Activated CD4-positive, alpha-beta T cell treated with anti-CD3 and anti-CD28 coated beads, Interleukin-2, amount 50 U/mL, for 4 hours (primary cell): ENCODE results near the gene PVRIG.
"Not testable (repeated sequence)": the region's sequence is repeated elsewhere in the genome, so short reads cannot be mapped to it uniquely, and the experiment has no call there.

Source experiments
- DNase-seq, 2 experiments: peaks; one replicate each; pipeline ENCODE4 v3.0.0-alpha.2; 2020

The PVRIG gene

DNA sequence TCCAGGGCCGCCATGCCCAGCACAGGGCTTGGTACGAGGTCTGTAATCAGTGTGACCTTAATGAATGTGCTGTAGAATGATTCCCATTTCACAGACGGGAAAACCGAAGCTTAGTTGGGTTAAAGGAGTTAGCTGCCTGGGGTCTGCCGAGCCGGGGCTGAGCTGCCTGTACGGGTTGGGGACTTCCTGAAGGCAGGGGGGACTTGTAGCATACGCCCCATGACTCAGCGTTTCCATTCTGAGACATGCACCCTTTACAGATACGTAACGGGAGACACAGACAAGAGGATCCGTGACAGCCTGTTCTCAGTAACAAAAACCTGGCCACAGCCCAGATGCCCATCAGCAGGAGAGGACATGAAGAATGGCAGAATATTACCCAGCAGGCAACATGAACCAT, 23.6 kb downstream of the PVRIG start:
- peak; percentile 45 to 53 for DNase-seq

GRCh38 chr7:100244988-100245605, 25.3 kb downstream of the PVRIG start:
- not testable (repeated sequence) for DNase-seq

DNA sequence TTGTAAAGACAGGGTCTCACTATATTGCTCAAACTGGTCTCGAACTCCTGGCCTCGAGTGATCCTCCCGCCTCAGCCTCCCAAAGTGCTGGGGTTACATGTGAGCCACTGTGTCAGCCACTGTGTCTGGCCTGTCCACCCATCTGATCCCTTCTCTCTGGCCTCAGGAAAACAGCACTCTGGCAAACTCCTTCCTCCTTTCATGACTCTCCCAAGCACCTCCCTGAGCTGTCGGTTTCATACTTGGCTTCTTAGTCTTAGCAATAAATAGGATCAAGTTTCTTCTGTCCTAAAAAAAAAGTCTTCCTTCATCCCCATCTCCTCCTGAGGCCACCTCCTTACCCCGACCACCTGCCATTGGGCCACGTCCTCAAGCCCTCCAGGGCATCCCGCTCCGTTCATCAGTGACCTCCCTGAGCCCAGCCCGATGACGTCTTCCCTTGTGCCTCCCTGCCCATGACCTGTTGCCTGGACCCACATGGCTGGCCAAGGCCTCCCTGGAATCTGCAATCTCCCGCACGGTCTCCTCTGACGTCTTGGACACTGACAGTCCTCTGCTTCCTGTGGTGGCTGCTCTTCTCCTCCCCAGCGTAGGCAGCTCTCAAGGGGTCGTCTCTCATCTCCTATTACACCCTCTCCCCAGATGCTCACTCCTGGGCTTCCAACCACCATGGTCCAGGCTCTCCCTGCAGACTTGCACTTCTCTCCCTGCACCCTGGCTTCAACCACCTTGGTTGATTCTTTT, 26.5 kb downstream of the PVRIG start:
- DNase-seq = not testable (repeated sequence)

DNA sequence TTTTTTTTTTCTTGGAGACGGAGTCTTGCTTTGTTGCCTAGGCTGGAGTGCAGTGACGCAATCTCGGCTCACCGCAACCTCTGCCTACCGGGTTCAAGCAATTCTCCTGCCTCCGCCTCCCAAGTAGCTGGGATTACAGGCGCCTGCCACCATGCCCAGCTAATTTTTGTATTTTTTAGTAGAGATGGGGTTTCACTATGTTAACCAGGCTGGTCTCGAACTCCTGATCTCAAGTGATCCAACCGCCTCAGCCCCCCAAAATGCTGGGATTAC, 27.1 kb downstream of the PVRIG start:
- DNase-seq = not testable (repeated sequence)

DNA sequence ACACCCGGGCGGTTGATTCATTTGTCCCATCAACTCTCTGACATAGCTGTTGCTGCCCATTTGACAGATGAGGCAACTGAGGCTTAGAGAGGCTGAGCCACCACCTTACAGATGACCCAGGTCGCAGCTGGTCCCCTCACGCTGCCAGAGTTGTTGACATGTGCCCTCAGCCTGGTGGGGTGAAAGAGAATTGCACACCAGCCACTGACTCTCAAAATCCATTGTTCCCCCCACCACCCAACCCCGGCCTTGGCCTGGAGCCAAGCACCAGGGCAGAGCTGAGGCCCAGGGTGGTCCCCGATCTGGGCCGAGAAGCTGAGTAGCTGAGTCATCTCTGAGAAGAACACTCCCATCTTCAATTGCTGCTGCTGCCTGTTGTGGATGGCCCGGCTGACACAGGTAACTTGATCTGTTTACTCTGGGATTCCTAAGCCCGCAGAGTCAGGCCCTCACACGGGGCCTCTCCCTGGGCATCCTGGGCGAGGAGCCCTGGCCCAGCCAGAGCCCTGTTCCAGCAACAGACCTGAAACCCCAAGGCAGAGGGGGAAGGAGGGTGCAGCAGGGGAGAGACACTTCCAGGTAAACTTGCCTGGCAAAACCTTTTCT, 27.5 kb downstream of the PVRIG start:
- no peak for DNase-seq

DNA sequence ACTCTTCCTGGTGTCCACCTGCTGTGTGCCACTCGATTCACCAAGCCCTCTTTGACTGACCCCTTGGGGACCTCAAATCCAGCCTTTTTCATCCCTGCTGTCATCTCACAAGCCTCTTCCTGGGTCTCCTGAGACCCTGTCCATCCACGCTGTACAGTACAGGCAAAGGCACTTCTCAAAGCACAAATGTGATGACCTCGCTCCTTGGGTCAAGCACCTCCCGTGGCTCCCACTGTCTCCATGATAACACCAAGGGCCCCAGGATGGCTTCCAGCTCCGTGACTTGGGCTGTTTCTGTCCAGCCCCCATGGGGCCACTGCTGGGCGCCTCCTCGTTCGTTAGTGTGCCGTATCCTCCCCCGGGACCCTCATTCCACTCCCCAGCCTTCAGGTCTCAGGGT, 28.7 kb downstream of the PVRIG start:
- DNase-seq = no peak

DNA sequence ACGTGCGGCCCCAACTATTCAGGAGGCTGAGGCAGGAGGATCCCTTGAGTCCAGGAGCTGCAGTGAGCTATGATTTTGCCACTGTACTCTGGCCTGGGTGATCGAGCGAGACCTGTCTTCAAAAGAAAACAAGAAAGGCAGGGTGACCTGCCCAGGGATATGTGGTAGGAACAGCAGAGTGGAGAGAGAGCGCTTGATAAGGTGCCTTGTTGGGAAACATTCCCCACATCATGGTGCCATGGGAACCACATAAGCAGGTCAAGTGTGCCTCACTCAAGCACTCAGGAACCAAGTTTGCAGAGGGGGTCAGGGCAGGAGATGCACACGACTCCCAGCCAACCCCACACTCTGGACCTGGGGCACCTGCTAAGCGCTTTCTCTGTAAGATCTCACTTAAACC, 37.3 kb downstream of the PVRIG start:
- no peak for DNase-seq

- DNase-seq = not testable (repeated sequence)
These were observed 40.2 kb downstream of the PVRIG start for GRCh38 chr7:100259984-100260383.

DNA sequence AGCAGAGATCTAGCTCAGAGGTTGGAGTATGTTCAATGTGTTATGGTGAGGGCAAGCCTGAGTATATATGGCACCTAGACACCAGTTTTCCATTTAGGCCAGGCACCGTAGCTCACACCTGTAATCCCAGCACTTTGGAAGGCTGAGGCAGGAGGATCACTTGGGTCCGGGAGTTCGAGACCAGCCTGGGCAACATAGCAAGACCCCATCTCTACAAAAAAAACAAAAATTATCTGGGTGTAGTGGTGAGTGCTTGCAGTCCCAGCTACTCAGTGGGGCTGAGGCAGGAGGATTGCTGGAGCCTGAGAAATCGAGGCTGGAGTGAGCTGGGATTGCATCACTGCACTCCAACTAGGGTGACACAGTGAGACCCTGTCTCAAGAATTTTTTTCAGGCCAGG, 43.1 kb downstream of the PVRIG start:
- DNase-seq = not testable (repeated sequence)

DNA sequence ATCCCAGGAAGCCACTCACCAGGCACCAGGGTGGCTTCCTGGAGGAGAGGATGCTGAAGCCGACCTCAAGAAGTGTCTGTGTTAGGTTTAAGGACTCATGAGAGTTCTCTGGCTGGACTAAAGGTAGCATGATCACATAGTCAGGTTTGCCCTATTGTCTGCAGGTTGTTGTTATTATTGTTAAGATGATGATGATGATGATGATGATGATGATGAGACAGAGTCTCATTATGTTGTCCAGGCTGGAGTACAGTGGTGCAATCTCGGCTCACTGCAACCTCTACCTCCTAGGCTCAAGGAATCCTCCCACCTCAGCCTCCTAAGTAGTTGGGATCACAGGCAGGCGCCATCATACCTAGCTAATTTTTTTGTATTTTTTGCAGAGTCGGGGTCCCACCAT, 44.5 kb downstream of the PVRIG start:
- not testable (repeated sequence) for DNase-seq

DNA sequence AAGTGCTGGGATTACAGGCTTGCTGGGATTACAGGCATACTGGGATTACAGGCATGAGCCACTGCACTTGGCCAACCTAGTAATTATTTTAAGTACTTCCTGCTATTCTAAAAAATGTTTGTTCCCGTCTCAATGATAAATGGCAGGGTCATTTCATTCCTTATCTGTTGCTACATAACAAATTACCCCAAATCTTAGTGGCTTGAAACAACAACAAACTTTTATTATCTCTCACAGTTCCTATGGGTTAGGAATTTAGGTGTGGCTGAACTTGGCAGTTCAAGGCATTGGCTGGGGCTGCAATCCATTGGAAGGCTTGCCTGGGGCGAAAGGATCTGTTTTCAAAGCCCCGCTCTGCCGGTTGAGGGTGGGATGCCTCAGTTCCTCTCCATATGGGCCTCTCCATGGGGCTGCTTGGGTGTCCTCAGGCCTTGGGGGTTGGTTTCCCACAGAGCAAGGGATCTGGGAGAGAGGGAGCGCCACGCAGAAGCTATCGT, 45.0 kb downstream of the PVRIG start:
- not testable (repeated sequence) for DNase-seq

DNA sequence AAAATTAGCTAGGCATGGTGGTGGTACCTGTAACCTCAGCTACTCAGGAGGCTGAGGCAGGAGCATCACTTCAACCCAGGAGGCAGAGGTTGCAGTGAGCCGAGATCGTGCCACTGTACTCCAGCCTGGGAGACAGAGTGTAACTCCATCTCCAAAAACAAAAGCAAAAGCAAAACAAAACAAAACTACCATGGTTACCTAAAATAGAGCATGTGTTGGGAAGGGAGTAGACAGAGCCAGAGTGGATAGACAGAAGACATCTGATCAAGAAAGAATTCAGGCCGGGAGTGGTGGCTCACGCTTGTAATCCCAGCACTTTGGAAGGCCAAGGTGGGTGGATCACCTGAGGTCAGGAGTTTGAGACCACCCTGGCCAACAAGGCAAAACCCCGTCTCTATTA, 46.1 kb downstream of the PVRIG start:
- DNase-seq = not testable (repeated sequence)

- no peak for DNase-seq
These were observed 47.0 kb downstream of the PVRIG start for GRCh38 chr7:100266576-100267354.

DNA sequence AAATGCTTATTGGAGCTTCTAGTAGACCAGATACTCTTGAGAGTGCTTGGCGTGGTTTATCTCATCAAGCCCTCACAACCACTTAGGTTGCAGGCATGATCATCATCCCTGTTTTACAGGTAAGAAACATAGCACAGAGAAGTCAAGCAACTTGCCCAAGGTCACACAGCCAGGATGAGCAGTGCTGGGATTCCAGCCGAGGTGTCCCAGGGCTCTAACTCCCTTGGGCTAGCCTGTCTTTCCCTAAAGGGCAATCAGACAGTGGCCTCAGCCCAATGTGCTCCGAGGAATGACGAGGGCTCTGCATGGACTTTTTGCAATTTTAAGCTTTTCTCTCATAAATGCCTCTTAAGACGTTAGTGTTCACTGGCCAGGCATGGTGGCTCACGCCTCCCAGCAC, 47.9 kb downstream of the PVRIG start:
- DNase-seq = no peak

- not testable (repeated sequence) for DNase-seq
These were observed 49.1 kb downstream of the PVRIG start for GRCh38 chr7:100268882-100269281.

DNA sequence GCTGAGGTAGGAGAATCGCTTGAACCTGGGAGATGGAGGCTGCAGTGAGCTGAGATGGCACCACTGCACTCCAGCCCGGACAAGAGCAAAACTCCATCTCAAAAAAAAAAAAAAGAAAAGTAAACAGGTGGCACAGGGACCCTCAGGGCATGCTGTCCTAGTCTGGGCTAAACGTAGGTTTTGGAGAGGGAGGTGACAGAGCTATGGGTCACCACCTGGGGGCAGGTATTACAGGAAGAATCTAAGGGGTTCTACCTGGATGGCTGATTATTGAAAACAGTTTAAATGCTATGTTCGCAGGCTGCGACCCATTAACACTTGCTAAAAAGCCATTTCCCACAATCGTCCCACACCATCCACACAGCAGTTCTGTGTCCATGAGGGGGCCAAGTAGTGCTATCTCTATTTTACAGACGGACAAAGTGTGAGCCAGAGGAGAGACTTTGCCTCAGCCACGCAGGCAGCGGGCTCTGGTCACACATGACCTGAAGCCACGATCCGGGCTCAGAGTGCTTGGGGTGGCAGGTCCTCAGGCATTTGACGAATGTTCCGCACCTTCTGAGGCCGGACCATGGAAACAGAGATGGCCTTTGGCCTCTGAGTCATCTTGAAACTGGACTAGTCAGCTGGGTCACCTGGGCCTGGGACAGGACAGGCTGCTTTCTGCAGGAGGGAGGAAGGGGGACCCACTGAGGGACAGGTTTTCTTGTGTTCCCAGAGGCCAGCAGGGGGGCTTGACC, 49.7 kb downstream of the PVRIG start:
- not testable (repeated sequence) for DNase-seq

DNA sequence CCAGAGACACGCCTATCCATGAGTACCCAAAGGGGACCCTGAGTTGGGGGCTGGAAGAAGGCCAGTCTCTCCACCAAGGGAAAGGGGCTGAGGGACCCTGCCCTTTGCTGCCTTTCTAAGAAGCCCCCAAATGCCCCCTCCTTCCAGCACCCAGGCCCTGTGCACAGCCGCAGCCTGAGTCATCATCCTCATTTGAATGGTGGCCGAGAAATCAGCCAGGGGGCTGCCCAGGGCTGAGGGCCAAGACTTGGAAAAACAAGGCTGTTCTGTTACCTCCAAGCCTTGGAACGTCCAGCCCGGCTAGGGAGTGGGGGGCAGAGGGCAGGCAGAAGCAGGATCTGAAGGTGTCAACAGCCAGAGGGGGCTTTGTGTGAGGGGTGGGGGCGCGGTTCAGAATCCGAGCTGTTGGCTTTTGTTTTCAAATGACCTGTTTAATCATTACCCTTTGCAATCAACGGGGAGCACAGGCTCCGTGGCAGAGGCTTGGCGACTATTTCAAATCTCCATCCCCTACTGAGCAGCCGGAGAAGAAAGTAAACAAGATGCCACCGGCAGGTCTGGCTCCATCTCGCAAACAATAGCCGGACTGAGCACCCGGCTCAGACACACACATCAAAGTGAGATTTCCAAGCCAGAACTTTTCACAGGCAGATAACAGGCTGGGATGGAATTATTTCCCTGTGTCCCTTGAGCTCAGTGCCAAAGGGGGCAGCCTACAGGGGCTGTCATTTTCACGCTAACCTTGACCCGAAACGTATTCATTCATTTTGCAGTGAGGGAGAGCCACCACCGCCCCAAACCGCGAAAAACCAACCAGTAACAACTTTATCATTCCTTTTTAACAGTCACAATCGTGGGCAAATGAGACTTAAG, 50.5 kb downstream of the PVRIG start:
- DNase-seq = not testable (repeated sequence)
